ENCODE results near the gene SPNS1.

Gene SPNS1

DNA sequence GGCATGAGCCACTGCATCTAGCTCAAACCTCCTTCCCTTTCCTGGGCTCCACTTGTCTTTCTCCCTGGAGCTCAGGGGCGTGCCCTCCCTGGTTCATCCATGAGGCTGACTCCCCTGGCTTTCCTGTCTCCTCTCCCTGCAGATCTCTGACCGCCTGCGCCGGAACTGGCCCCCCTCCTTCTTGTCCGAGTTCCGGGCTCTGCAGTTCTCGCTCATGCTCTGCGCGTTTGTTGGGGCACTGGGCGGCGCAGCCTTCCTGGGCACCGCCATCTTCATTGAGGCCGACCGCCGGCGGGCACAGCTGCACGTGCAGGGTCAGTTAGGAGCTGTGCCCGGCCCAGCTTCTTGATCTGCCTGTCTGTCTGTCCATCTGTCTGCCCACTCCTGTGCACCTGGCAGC, 9.1 kb downstream of the SPNS1 start:
- Histone ChIP-seq H3K9me3 (ENCODE audit: control insufficient read depth, low read depth, low read length) (no peaks in the 10 kb centered on the region), H3K27ac (ENCODE audit: low read length) (no peak overlapping the region), H3K4me3 (ENCODE audit: low read length) (no peak overlapping the region), H3K9ac (ENCODE audit: low read length) (no peak overlapping the region), H3K36me3 (ENCODE audit: control insufficient read depth, low read depth, low read length) (peaks cover 15% of the 10 kb centered on the region), H3K4me1 (ENCODE audit: control insufficient read depth, low read depth, low read length) (no peaks in the 10 kb centered on the region), H3K27me3 (ENCODE audit: control insufficient read depth, insufficient read depth, low read length) (no peaks in the 10 kb centered on the region)

- Histone ChIP-seq H3K9ac (ENCODE audit: low read length) (no peak overlapping the region), H3K36me3 (ENCODE audit: control insufficient read depth, low read depth, low read length) (peaks cover 12% of the 10 kb centered on the region), H3K27ac (ENCODE audit: low read length) (no peak overlapping the region), H3K27me3 (ENCODE audit: control insufficient read depth, insufficient read depth, low read length) (no peaks in the 10 kb centered on the region), H3K9me3 (ENCODE audit: control insufficient read depth, low read depth, low read length) (no peaks in the 10 kb centered on the region), H3K4me3 (ENCODE audit: low read length) (no peak overlapping the region), H3K4me1 (ENCODE audit: control insufficient read depth, low read depth, low read length) (no peaks in the 10 kb centered on the region)
Measured at GRCh38 chr16:28984091-28984490, 9.5 kb downstream of the SPNS1 start.

GRCh38 chr16:28984619-28985135, 10.1 kb downstream of the SPNS1 start, which contains the start of gene LAT:
LAT (plus strand) TSS chr16:28985052; CDS start chr16:28985418, 366 bp downstream.
- Histone ChIP-seq H3K4me1 (ENCODE audit: control insufficient read depth, low read depth, low read length) (no peaks in the 10 kb centered on the region), H3K27me3 (ENCODE audit: control insufficient read depth, insufficient read depth, low read length) (no peaks in the 10 kb centered on the region), H3K9me3 (ENCODE audit: control insufficient read depth, low read depth, low read length) (no peaks in the 10 kb centered on the region), H3K4me3 (ENCODE audit: low read length) (no peak within 1 kb of the TSS), H3K27ac (ENCODE audit: low read length) (no peak within 1 kb of the TSS), H3K9ac (ENCODE audit: low read length) (no peak within 1 kb of the TSS), H3K36me3 (ENCODE audit: control insufficient read depth, low read depth, low read length) (peaks cover 12% of the 10 kb centered on the region)

GRCh38 chr16:28985211-28986041, 10.8 kb downstream of the SPNS1 start:
- H3K9me3 ChIP-seq (ENCODE audit: control insufficient read depth, low read depth, low read length) = no peaks in the 10 kb centered on the region
- H3K4me1 ChIP-seq (ENCODE audit: control insufficient read depth, low read depth, low read length) = no peaks in the 10 kb centered on the region
- no peak overlapping the region for H3K9ac ChIP-seq (ENCODE audit: low read length)
- peaks cover 12% of the 10 kb centered on the region for H3K36me3 ChIP-seq (ENCODE audit: control insufficient read depth, low read depth, low read length)
- no peaks in the 10 kb centered on the region for H3K27me3 ChIP-seq (ENCODE audit: control insufficient read depth, insufficient read depth, low read length)
- no peak overlapping the region for H3K27ac ChIP-seq (ENCODE audit: low read length)
- H3K4me3 ChIP-seq (ENCODE audit: low read length) = no peak overlapping the region

DNA sequence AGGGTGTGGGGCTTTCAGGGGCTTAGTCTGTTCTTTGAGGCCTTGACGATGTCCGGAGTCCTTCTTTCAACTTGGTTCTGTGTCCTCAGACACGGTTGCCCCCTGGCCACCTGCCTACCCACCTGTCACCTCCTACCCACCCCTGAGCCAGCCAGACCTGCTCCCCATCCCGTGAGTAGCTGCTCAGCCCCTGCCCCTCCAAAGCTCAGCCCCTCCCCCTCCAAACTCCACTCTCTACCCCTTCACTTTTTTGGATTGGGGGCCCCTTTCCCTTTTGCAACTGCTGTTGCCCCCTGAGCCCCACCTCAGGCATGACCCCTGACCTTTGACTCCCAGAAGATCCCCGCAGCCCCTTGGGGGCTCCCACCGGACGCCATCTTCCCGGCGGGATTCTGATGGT, 11.5 kb downstream of the SPNS1 start:
- no peak overlapping the region for H3K27ac ChIP-seq (ENCODE audit: low read length)
- H3K27me3 ChIP-seq (ENCODE audit: control insufficient read depth, insufficient read depth, low read length) = no peaks in the 10 kb centered on the region
- no peaks in the 10 kb centered on the region for H3K9me3 ChIP-seq (ENCODE audit: control insufficient read depth, low read depth, low read length)
- no peaks in the 10 kb centered on the region for H3K4me1 ChIP-seq (ENCODE audit: control insufficient read depth, low read depth, low read length)
- H3K9ac ChIP-seq (ENCODE audit: low read length) = no peak overlapping the region
- H3K4me3 ChIP-seq (ENCODE audit: low read length) = no peak overlapping the region
- H3K36me3 ChIP-seq (ENCODE audit: control insufficient read depth, low read depth, low read length) = peaks cover 12% of the 10 kb centered on the region

DNA sequence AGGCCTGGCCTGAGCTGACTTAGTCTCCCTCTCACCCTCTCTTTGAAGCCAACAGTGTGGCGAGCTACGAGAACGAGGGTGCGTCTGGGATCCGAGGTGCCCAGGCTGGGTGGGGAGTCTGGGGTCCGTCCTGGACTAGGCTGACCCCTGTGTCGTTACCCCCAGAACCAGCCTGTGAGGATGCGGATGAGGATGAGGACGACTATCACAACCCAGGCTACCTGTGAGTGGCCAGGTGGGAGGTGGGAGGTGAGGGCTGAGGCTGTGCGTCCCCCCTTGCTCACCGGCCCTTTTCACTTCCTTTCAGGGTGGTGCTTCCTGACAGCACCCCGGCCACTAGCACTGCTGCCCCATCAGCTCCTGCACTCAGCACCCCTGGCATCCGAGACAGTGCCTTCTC, 11.9 kb downstream of the SPNS1 start:
- Histone ChIP-seq H3K36me3 (ENCODE audit: control insufficient read depth, low read depth, low read length) (peaks cover 12% of the 10 kb centered on the region), H3K27ac (ENCODE audit: low read length) (no peak overlapping the region), H3K4me1 (ENCODE audit: control insufficient read depth, low read depth, low read length) (no peaks in the 10 kb centered on the region), H3K9me3 (ENCODE audit: control insufficient read depth, low read depth, low read length) (no peaks in the 10 kb centered on the region), H3K4me3 (ENCODE audit: low read length) (no peak overlapping the region), H3K9ac (ENCODE audit: low read length) (no peak overlapping the region), H3K27me3 (ENCODE audit: control insufficient read depth, insufficient read depth, low read length) (no peaks in the 10 kb centered on the region)

- Histone ChIP-seq H3K4me3 (ENCODE audit: low read length) (no peak overlapping the region), H3K36me3 (ENCODE audit: control insufficient read depth, low read depth, low read length) (peaks cover 12% of the 10 kb centered on the region)
Measured at GRCh38 chr16:28987170-28987853, 12.7 kb downstream of the SPNS1 start.

GRCh38 chr16:28989363-28989762, 14.8 kb downstream of the SPNS1 start:
- H3K4me1 ChIP-seq (ENCODE audit: control insufficient read depth, low read depth, low read length) = no peaks in the 10 kb centered on the region
- no peak overlapping the region for H3K9ac ChIP-seq (ENCODE audit: low read length)
- H3K4me3 ChIP-seq (ENCODE audit: low read length) = no peak overlapping the region
- H3K9me3 ChIP-seq (ENCODE audit: control insufficient read depth, low read depth, low read length) = no peaks in the 10 kb centered on the region
- H3K27ac ChIP-seq (ENCODE audit: low read length) = no peak overlapping the region
- peaks cover 5% of the 10 kb centered on the region for H3K36me3 ChIP-seq (ENCODE audit: control insufficient read depth, low read depth, low read length)
- no peaks in the 10 kb centered on the region for H3K27me3 ChIP-seq (ENCODE audit: control insufficient read depth, insufficient read depth, low read length)

More at GRCh38 chr16:28987170-28987853, 12.7 kb downstream of the SPNS1 start:
- H3K27ac ChIP-seq (ENCODE audit: low read length) = no peak overlapping the region
- no peak overlapping the region for H3K9ac ChIP-seq (ENCODE audit: low read length)
- no peaks in the 10 kb centered on the region for H3K9me3 ChIP-seq (ENCODE audit: control insufficient read depth, low read depth, low read length)
- H3K4me1 ChIP-seq (ENCODE audit: control insufficient read depth, low read depth, low read length) = no peaks in the 10 kb centered on the region
- H3K27me3 ChIP-seq (ENCODE audit: control insufficient read depth, insufficient read depth, low read length) = no peaks in the 10 kb centered on the region

GRCh38 chr16:28990375-28991040, 15.9 kb downstream of the SPNS1 start:
- Histone ChIP-seq H3K36me3 (ENCODE audit: control insufficient read depth, low read depth, low read length) (peaks cover 5% of the 10 kb centered on the region), H3K27ac (ENCODE audit: low read length) (no peak overlapping the region), H3K9me3 (ENCODE audit: control insufficient read depth, low read depth, low read length) (no peaks in the 10 kb centered on the region), H3K9ac (ENCODE audit: low read length) (no peak overlapping the region), H3K4me1 (ENCODE audit: control insufficient read depth, low read depth, low read length) (no peaks in the 10 kb centered on the region), H3K4me3 (ENCODE audit: low read length) (no peak overlapping the region), H3K27me3 (ENCODE audit: control insufficient read depth, insufficient read depth, low read length) (no peaks in the 10 kb centered on the region)

- Histone ChIP-seq H3K9me3 (ENCODE audit: control insufficient read depth, low read depth, low read length) (no peaks in the 10 kb centered on the region), H3K4me1 (ENCODE audit: control insufficient read depth, low read depth, low read length) (no peaks in the 10 kb centered on the region), H3K36me3 (ENCODE audit: control insufficient read depth, low read depth, low read length) (peaks cover 5% of the 10 kb centered on the region), H3K27me3 (ENCODE audit: control insufficient read depth, insufficient read depth, low read length) (no peaks in the 10 kb centered on the region), H3K27ac (ENCODE audit: low read length) (no peak overlapping the region), H3K9ac (ENCODE audit: low read length) (no peak overlapping the region), H3K4me3 (ENCODE audit: low read length) (no peak overlapping the region)
Measured at GRCh38 chr16:28991687-28992086, 17.1 kb downstream of the SPNS1 start.

GRCh38 chr16:28992496-28992895, 17.9 kb downstream of the SPNS1 start:
- H3K36me3 ChIP-seq (ENCODE audit: control insufficient read depth, low read depth, low read length) = no peaks in the 10 kb centered on the region
- H3K27me3 ChIP-seq (ENCODE audit: control insufficient read depth, insufficient read depth, low read length) = no peaks in the 10 kb centered on the region
- H3K4me3 ChIP-seq (ENCODE audit: low read length) = no peak overlapping the region
- no peak overlapping the region for H3K27ac ChIP-seq (ENCODE audit: low read length)
- H3K4me1 ChIP-seq (ENCODE audit: control insufficient read depth, low read depth, low read length) = no peaks in the 10 kb centered on the region
- no peak overlapping the region for H3K9ac ChIP-seq (ENCODE audit: low read length)
- H3K9me3 ChIP-seq (ENCODE audit: control insufficient read depth, low read depth, low read length) = no peaks in the 10 kb centered on the region

Data from iPS-18a (cell line).